Heart left ventricle (tissue), 13 donors: Measurements from ENCODE around the gene GAB3.
A peak's percentile ranks its signal among the peaks of the same experiment; 100 is the strongest.

ENCODE experiments used
- POLR2A ChIP-seq, 2 donors: fragments of 450-650 bp; IDR thresholded peaks; one replicate each; pipeline ENCODE4 v1.6.1; 2017; ENCODE audit warnings: antibody characterized with exemption in 2 of 2, mild to moderate bottlenecking in 2 of 2, moderate library complexity in 2 of 2
- TF ChIP-seq, protein P1 (sequence below), 12 donors: fragments of 200-600 bp; sonication (generic) in 4 of 12; IDR thresholded peaks; one replicate each; pipeline versions ENCODE4 v1.5.0 to v1.8.0; 2018 to 2022; ENCODE audit warnings: antibody characterized with exemption in 12 of 12, mild to moderate bottlenecking in 5 of 12
- donor health status: ischemic (EF 13 %, LVEDD 7.1; RV severe dilation, severe dysfunction).
- donor health status: DM: no; HTN: yes; CAD: no.
- donor health status: DM: no; HTN: no; CAD: no.
- donor health status: ischemic (EF 25% LVEDD 6.9; RV normal size, moderate dysfunction).
- donor health status: ischemic (EF 25% LVEDD 5.7; RV mildly dilated, moderate dysfunction).
- donor health status: ischemic (EF 35%, LVEDD 5.7; RV mildly dilated, moderate dysfunction).
- donor health status: nonischemic (EF 11% LVEDD 7.7; RV severe dilation, severe dysfunction).
- donor health status: DM: yes; HTN: yes; CAD: no.
- donor health status: PGD.
- donor health status: ischemic (EF 29% LVEDD 5.4; RV normal size, mild dysfunction).
- donor health status: nonischemic (EF 23%, LVEDD 6.1; RV moderate dilation, normal function).

DNA sequence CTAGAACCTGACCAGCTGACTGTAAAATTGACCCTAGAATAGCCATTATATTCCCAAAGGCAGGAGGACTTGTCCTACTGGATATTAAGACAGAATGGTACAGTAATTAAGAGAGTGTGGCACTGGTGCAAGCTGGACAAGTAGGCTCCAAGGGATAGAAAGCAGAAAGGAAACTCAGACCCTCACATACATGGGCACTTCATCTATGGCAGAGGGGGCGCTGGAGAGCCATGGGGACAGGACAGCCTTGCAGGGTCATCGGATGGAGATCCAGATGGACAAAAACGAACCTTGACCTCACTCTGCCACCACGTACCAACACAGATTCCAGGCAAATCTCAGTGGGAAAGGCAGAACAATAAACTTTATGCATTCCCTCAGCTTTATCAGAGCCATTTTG lies 40.6 kb downstream of the GAB3 start:
- TF ChIP-seq, protein P1, sequence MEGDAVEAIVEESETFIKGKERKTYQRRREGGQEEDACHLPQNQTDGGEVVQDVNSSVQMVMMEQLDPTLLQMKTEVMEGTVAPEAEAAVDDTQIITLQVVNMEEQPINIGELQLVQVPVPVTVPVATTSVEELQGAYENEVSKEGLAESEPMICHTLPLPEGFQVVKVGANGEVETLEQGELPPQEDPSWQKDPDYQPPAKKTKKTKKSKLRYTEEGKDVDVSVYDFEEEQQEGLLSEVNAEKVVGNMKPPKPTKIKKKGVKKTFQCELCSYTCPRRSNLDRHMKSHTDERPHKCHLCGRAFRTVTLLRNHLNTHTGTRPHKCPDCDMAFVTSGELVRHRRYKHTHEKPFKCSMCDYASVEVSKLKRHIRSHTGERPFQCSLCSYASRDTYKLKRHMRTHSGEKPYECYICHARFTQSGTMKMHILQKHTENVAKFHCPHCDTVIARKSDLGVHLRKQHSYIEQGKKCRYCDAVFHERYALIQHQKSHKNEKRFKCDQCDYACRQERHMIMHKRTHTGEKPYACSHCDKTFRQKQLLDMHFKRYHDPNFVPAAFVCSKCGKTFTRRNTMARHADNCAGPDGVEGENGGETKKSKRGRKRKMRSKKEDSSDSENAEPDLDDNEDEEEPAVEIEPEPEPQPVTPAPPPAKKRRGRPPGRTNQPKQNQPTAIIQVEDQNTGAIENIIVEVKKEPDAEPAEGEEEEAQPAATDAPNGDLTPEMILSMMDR (IDR thresholded peaks at IDR 0.05), result peak in 1 of 12 donors; percentile 10
- TF ChIP-seq POLR2A (IDR thresholded peaks at IDR 0.05), result no peak
